Lung (tissue), 12 donors: ENCODE results near the gene NR2F1-AS1. TPM values are rescaled to one million over a fixed set of nuclear protein-coding genes. Genes with fewer than 3 reads are reported as not detected.
A peak's percentile ranks its signal among the peaks of the same experiment; 100 is the strongest.

Experiments
- ATAC-seq: fragments of 200-7000 bp; cut with Tn5 transposase; one replicate; pipeline ENCODE4 v1.9.1; 2020; ENCODE audit warnings: moderate number of reproducible peaks; ENCODE audit not compliant: insufficient read depth, low FRiP score
- DNase-seq, 3 donors: peaks; one replicate each; pipeline ENCODE4 v3.0.0-alpha.2; 2013 to 2017
- H3K27ac ChIP-seq, 2 donors: one replicate each; pipeline ENCODE4 v1.5.1; 2013; ENCODE audit warnings: mild to moderate bottlenecking in 2 of 2, moderate library complexity in 2 of 2, control low read depth in 1 of 2, inconsistent platforms in 1 of 2, low read depth in 1 of 2, low read length in 1 of 2
- H3K27me3 ChIP-seq, 3 donors: one replicate each; pipeline ENCODE4 v1.5.1; 2013; ENCODE audit warnings: low read length in 2 of 3; ENCODE audit not compliant: control insufficient read depth in 3 of 3, insufficient read depth in 3 of 3
- H3K36me3 ChIP-seq, 4 donors: one replicate each; pipeline ENCODE4 v1.5.1; 2013; ENCODE audit warnings: low read length in 4 of 4, mild to moderate bottlenecking in 1 of 4, moderate library complexity in 1 of 4; ENCODE audit not compliant: control insufficient read depth in 4 of 4, insufficient read depth in 4 of 4
- H3K4me1 ChIP-seq, 5 donors: one replicate each; pipeline ENCODE4 v1.5.1; 2013; ENCODE audit warnings: low read length in 5 of 5, mild to moderate bottlenecking in 2 of 5, moderate library complexity in 1 of 5; ENCODE audit not compliant: control insufficient read depth in 5 of 5, insufficient read depth in 5 of 5
- H3K4me3 ChIP-seq: one replicate; pipeline ENCODE4 v1.5.1; 2013; ENCODE audit warnings: mild to moderate bottlenecking, control low read depth, moderate library complexity
- H3K9ac ChIP-seq, 2 donors: one replicate each; pipeline ENCODE4 v1.5.1; 2013; ENCODE audit warnings: low read length in 2 of 2, control low read depth in 1 of 2; ENCODE audit not compliant: insufficient read depth in 1 of 2
- H3K9me3 ChIP-seq, 4 donors: one replicate each; pipeline ENCODE4 v1.5.1; 2013; ENCODE audit warnings: low read length in 3 of 4, mild to moderate bottlenecking in 1 of 4, moderate library complexity in 1 of 4; ENCODE audit not compliant: control insufficient read depth in 4 of 4, insufficient read depth in 3 of 4
- CTCF ChIP-seq: IDR thresholded peaks from 2 replicates; pipeline ENCODE4 v1.5.1; 2012; ENCODE audit warnings: mild to moderate bottlenecking; ENCODE audit errors: control extremely low read depth, extremely low read depth
- WGBS, 2 donors: extraction: QIAGEN DNeasy Blood & Tissue Kit; methylation state at CpG; one replicate each; pipeline ENCODE4 v1.1.7; 2013; 5-methylcytosine and 5-hydroxymethylcytosine counted together
- polyA plus RNA-seq, 2 donors: library from polyadenylated mRNA; stranded (reverse); fragments of 200-250 nt; gene quantifications; one replicate each; pipeline ENCODE4 v1.2.1, GENCODE V29; 2013
- total RNA-seq, 2 donors: library from RNA; depleted of rRNA in 1 of 2; stranded (reverse); fragments of >200 nt in 1 of 2; gene quantifications; one replicate each; pipeline ENCODE4 v1.2.1, GENCODE V29; 2014 to 2021
- donor health status: control.
- donor health status: control.
- donor health status: Bipolar disorder and iron deficiency.
- donor health status: healthy.
- donor health status: DM: yes; HTN: yes; CAD: no.

Gene NR2F1-AS1
- total and polyA plus RNA-seq, 4 donors, result 3.6 to 50.0 (median 10.9) TPM

- H3K9me3 ChIP-seq, result peaks cover 0 to 4% (median 0%) of the 10 kb centered on the region in 4 donors
- no peak for TF ChIP-seq CTCF
- peak in 2 of 3 donors; percentile 85 to 89 for DNase-seq
- H3K27me3 ChIP-seq, result no peaks in the 10 kb centered on the region
- H3K9ac ChIP-seq, result no peak overlapping the region
- H3K27ac ChIP-seq, result no peak overlapping the region
- no peak overlapping the region for H3K4me3 ChIP-seq
- 84% methylated on average over 4 of the region's 4 CpGs for WGBS, 2 donors
- no peaks in the 10 kb centered on the region for H3K36me3 ChIP-seq
- peaks cover 0 to 31% (median 9%) of the 10 kb centered on the region in 5 donors for H3K4me1 ChIP-seq
- no peak for ATAC-seq
These were observed 197.0 kb downstream of the NR2F1-AS1 start for GRCh38 chr5:93384026-93384425.

- ATAC-seq (no peak), DNase-seq (peak in 1 of 3 donors; percentile 30)
- H3K27me3 ChIP-seq, result no peaks in the 10 kb centered on the region
- H3K36me3 ChIP-seq, result no peaks in the 10 kb centered on the region
- no peak overlapping the region for H3K4me3 ChIP-seq
- 79 to 88% methylated on average over 3 of the region's 3 CpGs for WGBS, 2 donors
- no peak overlapping the region for H3K27ac ChIP-seq
- TF ChIP-seq CTCF, result no peak
- H3K9me3 ChIP-seq, result peaks cover 0 to 4% (median 0%) of the 10 kb centered on the region in 4 donors
- peaks cover 0 to 31% (median 9%) of the 10 kb centered on the region in 5 donors for H3K4me1 ChIP-seq
- no peak overlapping the region for H3K9ac ChIP-seq
These were observed 198.7 kb downstream of the NR2F1-AS1 start for GRCh38 chr5:93382188-93382825.

GRCh38 chr5:93381057-93381456 lies 200.0 kb downstream of the NR2F1-AS1 start:
- peaks cover 0 to 31% (median 9%) of the 10 kb centered on the region in 5 donors for H3K4me1 ChIP-seq
- no peaks in the 10 kb centered on the region for H3K27me3 ChIP-seq
- no peaks in the 10 kb centered on the region for H3K36me3 ChIP-seq
- no peak for TF ChIP-seq CTCF
- H3K9me3 ChIP-seq, result peaks cover 0 to 4% (median 0%) of the 10 kb centered on the region in 4 donors
- no peak for ATAC-seq
- H3K4me3 ChIP-seq, result no peak overlapping the region
- no peak for DNase-seq
- WGBS, 2 donors, result 85% methylated on average over 4 of the region's 4 CpGs
- no peak overlapping the region for H3K27ac ChIP-seq
- H3K9ac ChIP-seq, result no peak overlapping the region

- H3K27ac ChIP-seq, result no peak overlapping the region
- H3K27me3 ChIP-seq, result no peaks in the 10 kb centered on the region
- WGBS, 2 donors, result 66 to 73% methylated on average over 2 of the region's 2 CpGs
- H3K4me3 ChIP-seq, result no peak overlapping the region
- H3K36me3 ChIP-seq, result no peaks in the 10 kb centered on the region
- peaks cover 0 to 8% (median 5%) of the 10 kb centered on the region in 5 donors for H3K4me1 ChIP-seq
- H3K9ac ChIP-seq, result no peak overlapping the region
- peaks cover 0 to 6% (median 1%) of the 10 kb centered on the region in 4 donors for H3K9me3 ChIP-seq
- DNase-seq, result no peak
- no peak for ATAC-seq
- no peak for TF ChIP-seq CTCF
These were observed 202.9 kb downstream of the NR2F1-AS1 start for GRCh38 chr5:93378073-93378472.
